GM21528 (cell line): ENCODE measurements around the gene LRAT.
"Not testable (repeated sequence)": the region's sequence is repeated elsewhere in the genome, so short reads cannot be mapped to it uniquely, and the experiment has no call there.

Experiments used
- ATAC-seq: cut with Tn5 transposase; IDR thresholded peaks from one replicate; pipeline ENCODE4 v1.9.1; 2021; ENCODE audit warnings: mild to moderate bottlenecking, moderate library complexity; ENCODE audit not compliant: unreplicated experiment, low FRiP score

LRAT gene

DNA sequence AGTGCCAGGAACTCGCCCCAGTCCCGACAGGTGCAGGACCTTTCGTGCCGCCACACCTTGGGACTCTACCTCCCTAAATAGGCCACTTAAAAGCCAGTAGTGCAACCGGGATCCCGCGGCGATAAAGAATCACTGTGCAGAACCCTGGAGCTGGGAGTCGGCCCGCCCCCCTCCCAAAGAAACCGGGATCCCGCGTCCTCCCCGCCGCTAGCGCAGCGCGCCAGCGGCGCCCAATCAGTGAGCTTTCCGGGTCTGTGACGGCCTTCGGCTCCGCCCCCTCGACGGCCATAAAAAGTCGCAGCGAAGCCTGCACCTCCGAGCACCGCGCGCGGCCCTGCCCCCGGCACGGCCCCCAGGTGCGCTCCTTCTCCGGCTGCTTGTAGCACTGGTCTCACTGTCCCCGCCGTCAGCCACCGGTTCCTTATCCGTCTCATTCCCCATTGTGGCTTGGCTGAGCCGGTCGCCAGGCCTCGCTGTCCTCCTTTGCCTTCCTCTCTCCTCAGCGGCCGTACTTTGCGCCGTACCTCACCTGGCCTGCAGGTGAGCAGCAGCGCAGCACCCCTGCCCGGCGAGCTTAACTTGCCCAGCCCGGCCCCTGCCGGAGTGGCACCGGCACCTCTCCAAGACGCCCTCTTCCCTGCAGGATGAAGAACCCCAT lies at the start of gene LRAT:
Gene LRAT (plus strand): TSS at position 318 of the 658 bp plus-strand sequence. CDS start 327 bp downstream, at position 645.
- ATAC-seq: peak; percentile 54

DNA sequence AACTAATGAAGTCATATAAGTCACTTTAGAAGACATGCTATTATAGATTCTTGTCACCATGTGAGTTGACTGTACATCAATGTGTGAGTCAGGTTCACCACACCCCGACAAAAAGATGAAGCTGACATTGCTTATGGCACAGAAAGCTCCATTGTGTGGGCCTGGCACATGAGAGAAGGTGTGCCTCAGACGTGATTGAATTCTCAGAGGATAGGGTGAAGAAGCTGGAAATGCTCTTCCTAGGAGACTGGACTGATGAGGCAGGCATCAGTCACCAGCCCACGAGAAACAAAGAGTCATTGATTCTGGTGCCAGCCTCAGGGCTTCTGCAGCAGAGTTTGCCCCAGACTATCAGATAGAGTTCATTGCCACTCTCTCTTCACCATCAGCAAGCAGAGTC lies 35.9 kb upstream of the LRAT start:
- ATAC-seq: no peak

DNA sequence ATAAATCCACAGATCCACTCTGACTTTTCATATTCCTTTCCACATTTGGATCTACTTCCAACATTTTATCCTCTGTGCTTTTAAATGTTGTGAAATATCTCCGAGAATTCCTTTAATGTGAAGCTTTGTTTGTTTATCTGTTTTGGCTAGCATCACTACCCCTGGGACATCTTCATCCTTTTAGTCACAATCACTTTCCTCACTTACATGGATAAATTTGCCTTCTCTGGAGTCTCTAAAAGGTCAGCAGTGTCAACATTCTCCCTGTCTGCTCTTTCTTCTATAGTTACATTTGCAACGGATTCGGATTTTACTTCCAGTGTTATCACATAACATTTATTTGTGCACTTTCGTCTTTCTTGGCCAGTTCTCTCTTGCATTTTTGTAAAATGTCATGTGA lies 34.2 kb upstream of the LRAT start:
- no peak for ATAC-seq

DNA sequence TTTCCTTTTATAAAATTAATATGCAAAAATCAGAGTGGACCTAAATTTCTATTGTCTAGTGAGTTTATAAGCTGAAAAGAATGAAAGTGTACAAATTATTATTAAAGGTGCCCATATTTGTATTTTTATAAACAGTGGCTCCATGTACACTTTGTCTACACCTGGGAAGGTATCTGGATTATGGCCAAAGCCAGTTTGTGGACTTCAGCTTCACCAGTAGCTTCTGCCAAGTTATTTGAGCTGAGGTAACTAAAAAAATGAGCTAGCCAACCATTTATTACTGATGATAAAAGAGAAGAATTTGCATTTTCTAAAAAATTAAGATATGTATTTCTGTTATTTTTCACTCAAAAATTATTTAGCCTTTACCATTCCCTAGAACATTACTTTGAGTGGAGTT lies 32.3 kb upstream of the LRAT start:
- ATAC-seq: no peak

DNA sequence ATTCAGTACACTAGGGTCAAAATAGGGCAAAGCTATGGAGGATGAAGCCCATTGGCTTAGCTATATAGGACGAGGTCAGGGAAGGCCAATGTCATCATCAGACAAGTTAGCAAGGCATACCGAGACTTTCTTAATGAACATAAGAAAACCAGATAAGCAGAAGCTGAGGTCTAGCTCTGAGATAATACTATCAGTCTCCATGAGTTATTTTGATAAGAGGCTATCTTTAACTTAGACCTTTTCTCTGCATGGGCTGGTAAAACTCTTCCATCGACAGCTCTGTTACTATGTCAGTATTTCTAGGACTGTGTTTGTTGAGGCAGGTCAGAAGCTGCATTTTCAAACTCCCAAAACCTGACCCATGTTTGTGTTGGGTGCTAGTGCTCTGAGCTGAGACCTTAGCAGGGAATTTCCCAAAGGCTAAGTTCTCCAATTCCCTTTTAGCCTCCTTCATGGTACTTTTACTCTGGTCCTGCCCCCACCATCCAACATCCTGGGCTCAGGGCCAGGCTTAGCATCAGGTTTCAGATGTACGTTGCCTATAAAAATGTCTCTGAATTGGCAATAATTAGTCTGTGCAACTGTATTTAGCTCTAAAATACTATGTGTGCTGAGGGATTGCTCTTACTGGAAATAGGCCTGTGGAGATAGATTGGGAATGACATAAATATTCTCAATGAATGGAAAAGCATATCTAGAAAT lies 29.3 kb upstream of the LRAT start:
- no peak for ATAC-seq

DNA sequence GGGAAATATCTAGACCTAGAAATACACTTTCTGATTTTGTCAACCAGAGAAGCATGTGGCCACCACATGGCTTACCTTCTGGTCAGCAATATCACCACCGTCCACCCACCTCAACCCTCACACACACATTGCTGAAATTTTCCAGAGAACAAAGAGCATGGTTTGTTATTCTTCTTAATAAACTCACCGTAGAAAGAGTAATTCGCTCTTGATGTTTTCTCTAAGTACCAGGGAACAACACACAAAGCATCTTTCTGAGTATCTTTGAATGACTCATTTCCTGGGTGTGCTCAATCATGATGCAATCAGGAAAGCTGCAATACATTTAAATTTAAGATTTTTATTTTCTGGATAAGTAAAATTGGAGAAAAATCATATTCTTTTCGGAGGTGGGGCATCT lies 24.7 kb upstream of the LRAT start:
- ATAC-seq: no peak

DNA sequence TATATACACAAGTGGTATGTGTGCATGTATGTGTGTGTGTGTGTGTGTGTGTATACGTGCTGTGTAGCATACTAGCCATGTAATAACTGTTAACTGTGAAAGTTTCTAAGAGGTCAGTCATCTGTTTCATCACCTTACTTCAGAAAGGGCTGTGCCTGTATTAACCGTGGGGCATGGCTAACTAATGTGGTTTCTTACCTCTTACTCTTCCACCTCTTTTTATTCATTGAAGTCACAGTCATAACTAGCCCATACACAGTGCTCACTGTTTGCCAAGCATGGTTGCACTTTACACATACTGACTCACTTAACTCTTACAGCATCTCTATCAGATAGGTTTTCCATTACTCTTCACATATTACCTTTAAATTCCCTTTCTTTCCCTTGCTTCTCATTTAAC lies 23.7 kb upstream of the LRAT start:
- ATAC-seq: no peak

DNA sequence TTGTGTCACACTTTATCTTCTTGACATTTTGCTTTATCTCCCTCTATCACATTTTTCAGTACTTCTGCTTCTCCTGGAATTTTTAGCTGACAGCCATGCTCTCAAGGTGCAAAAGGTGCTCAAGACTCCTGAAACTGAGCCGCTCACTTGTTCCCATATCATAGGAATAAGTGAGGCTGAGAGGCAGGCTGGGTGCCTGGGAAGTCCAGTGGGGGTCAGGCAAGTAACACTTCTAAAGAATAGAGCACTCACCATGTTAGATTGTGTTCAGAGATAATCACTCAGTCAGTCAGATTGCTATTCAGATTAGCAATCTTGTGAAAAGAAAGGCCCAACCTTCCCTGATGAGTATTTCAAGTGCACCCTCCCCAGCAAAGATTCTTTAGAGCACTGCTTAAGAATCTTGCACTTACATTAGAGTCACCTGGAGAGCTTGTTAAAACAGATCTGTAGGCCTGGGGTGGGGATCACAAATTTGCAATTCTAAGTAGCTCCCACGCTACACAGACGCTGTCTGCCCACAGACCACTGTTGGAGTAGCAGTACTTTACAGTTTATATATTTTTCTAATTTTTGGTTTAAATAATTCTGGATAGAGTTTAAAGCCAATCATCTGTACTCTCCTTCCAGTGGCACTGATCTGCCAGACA lies 23.1 kb upstream of the LRAT start:
- no peak for ATAC-seq

DNA sequence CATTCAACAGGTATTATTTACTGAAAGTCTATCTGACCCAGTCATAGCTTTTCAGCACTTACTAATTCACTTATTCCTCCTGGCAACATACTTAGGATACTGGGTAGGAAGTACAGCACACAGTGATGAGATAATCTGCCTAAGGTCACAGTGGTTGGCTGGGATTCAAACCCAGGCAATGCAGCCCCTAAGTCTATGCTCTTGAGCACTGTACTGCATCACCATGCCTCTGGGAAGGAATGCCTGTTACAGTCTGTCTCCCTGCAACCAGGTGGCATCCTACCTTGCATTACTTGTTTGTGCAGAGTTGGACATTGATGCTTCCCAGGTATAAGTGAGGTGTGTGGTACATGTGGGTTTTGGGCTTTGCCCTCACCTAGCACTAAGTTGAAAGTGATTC lies 21.5 kb upstream of the LRAT start:
- no peak for ATAC-seq

DNA sequence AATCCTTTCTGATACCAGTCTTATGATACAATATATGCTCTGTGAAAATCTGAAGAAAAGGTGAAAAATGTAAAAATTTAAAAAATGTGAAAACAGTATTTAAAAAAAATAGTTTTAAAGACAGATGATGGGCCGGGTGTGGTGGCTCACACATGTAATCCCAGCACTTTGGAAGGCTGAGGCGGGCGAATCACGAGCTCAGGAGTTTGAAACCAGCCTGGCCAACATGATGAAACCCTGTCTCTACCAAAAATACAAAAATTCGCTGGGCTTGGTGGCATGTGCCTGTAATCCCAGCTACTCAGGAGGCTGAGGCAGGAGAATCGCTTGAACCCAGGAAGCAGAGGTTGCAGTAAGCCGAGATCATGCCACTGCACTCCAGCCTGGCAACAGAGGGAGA lies 20.2 kb upstream of the LRAT start:
- ATAC-seq: not testable (repeated sequence)

DNA sequence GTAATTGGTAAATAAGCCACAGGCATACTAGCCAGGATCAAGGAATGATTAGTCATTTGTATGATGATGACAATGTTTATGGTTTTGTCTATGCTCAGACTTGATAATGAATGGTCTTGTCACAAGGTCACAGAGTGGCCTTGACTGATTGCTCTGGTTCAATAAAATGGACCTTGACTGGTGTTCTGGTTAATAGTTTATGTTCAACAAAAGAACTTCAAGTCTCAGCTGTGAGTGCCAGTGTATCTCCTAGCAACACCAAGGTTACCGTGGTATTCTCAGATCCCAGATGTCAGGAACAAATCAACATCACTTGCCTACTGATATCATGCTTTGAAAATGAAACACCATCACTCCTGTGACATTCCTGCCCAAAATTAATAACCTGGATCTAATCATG lies 16.3 kb upstream of the LRAT start:
- no peak for ATAC-seq

DNA sequence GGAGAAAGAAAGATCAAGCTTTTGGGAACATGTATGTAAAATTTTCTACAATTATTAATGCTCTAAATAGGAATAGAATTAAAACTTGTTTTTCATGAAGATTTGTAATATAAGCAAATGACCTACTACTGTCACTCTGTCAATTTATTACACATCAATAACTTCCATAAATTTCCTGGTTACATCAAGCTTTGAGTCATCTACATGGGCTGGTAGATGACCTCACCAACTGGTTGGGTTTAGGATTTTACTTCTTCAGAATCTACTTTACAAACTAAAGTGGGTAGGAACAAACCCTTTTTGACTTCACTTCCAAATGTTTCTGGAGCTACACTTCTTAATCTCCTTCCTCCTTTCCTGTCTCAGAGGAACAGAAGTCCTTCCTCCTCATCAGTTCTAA lies 12.0 kb upstream of the LRAT start:
- ATAC-seq: no peak

DNA sequence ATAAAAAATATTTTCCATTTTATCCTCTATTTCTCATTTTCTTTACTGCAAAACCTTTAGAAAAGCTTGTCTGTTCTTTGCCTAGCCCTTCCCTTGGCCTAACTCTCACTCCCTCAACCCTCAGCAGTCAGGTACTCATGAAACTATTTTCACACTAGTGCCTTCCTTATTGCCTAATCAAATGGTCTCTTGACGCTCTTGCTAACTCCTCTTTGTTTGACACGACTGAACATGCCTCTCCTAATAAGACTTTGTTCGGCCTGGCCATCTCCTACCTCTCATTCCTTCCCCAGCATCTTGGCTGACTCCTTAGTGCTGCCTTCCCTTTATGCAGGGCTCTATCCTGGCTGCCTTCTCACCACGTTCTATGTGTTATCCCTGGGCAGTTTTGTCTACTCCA lies 11.1 kb upstream of the LRAT start:
- no peak for ATAC-seq

DNA sequence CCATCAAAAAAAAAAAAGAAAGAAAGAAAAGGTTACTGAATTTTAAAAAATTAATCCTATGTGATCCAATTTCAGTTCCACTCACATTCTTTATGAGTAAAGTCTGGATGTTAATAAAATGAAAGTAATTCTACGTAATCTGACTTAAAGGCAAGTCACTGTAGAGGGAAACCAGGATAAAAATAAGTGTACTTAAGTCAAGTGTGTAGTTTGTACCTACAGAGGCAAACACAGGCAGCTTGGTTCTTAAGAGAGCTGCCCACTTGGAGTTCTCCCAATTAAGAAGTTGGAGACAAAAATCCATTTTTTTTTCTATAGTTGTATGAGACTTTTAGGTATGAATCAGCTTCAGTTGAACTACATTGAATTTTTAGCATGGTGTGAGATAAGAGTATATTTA lies 7.0 kb upstream of the LRAT start:
- no peak for ATAC-seq

DNA sequence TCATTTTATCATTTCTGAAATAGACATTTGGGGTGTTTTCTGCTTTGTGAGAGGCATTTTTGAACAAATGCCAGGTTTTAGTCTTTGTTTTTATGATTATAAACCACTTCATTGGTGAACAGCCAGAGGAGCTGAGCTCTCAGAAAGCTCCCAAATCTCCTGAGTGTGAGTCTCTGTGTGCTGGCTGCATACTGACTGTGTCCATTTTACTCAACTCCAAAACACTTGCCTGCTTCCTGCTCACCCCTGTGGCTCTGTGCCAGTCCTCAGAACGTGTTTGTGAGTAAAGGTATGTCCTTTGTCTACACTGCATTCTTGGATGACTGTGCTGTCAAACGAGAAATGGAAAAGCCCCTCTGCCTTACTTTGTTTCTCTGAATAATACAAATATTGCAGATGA lies 5.4 kb upstream of the LRAT start:
- no peak for ATAC-seq

DNA sequence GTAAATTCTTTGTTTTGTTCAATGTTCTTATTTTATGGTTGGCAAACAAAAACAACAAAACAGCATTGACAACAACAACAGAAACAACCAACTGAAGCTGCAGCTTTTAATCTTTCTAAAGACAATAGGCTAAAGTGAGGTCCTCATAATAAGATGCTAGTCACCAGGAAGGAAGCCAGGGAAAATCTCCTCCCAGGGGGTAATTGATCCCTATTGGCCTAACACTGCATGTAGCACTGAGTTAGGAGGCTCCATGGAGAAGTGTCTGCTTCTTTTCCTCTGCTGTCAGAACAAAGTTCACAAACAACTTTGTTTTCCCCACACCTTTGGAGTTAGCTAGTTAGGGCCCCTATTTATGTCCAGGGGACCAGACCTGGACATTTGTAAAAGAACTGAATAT lies 4.7 kb upstream of the LRAT start:
- ATAC-seq: no peak

DNA sequence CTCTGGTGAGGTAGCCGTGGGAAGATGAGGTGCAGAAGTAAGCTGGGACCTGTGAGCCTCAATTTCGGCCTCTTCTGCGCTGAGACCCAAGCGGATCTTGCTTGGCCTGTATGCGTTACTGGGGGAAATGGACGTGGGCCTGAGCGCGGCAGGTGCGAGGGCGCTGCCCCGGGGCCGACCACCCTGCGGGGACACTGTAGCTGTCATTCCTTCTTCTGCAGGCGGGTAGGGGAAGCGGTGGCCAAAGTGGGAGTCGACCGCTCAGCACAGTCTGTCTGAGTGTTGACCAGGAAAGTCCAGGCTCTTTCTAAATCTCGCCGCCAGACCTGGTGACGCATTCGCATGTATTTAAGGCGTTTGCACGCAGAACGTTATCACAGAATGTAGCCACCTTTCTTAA lies 3.3 kb upstream of the LRAT start:
- ATAC-seq: no peak

DNA sequence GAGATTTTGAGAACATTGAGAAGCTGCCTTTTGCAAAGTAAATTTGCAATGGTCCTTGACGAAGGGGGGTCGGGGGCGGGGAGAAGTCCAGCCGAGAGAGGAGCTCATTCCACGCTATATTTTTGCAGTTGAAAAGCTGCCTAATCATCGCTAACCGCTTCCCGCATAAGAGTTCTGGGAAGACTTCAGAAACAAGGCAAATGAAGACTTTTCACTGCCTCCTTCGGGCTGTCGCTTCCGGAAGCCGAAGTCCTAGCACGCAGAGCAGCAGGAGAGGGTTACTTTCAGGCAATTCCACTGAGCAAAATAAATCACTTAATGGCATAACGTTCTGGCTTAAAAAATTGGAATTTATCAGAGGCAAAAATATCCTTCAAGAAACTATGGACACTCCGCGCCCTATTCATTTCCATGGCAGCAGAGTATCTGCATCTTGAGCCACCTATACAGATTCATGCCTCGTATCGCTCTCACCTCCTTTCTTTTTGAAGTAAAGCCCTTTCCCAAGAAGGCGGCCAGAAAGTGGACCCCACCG lies 2.6 kb upstream of the LRAT start:
- no peak for ATAC-seq

DNA sequence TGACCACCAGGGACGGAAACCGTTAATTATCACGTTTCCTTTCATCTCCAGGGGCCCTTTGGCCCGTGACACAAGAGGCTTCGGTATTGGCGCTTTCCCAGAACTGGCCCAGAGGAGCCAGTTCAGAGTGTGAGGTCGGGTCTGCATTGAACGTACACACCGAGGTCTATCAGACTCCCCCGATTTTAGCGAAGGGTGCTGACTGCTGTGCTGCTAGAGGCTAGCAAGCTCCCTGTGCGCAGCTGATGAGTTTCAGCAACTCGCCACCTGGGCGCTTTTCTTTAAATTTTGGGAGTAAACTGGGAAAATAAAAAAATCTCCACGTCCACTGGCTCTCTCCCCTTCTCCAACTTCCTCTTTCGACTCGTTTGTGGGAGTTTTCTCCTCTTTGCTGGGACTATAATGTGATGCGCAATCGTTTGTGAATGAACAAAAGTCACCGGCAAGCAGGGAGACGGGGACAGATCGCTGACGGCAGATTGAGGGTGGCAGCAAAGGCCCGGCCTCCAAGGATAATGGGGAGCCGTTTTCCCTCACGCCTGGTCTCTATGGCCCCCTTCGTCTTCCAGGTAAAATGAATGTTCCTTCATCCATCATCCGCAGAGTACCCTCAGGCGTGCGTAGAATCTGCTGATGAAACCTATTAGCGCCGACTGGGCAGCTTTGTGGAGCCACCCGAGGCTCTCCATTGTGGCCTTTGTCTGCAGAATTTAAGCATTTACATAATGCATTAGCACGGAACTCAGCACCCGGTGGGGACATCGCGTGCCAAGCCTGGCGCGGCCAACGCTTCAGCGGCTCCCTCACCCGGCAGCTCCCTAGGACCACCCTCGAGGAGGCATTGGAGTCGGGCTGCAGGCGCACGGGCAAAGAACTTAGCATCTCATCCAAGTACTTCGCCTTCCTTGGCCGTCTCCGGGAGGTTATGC lies 1.6 kb upstream of the LRAT start:
- ATAC-seq: no peak

DNA sequence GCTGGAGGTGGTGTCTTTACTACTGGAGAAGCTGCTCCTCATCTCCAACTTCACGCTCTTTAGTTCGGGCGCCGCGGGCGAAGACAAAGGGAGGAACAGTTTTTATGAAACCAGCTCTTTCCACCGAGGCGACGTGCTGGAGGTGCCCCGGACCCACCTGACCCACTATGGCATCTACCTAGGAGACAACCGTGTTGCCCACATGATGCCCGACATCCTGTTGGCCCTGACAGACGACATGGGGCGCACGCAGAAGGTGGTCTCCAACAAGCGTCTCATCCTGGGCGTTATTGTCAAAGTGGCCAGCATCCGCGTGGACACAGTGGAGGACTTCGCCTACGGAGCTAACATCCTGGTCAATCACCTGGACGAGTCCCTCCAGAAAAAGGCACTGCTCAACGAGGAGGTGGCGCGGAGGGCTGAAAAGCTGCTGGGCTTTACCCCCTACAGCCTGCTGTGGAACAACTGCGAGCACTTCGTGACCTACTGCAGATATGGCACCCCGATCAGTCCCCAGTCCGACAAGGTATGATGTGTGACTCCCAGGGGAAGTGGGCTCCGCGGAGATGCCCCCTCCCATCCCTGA lies 634 bp downstream of the LRAT start:
- ATAC-seq: no peak
